NCI-H2081 (cell line): ENCODE measurements around the gene WDR86.

ENCODE experiments used
- DNase-seq, 2 experiments: peaks; one replicate each; lab custom pipeline; 2025; lab: John Stamatoyannopoulos, UW

WDR86 gene

DNA sequence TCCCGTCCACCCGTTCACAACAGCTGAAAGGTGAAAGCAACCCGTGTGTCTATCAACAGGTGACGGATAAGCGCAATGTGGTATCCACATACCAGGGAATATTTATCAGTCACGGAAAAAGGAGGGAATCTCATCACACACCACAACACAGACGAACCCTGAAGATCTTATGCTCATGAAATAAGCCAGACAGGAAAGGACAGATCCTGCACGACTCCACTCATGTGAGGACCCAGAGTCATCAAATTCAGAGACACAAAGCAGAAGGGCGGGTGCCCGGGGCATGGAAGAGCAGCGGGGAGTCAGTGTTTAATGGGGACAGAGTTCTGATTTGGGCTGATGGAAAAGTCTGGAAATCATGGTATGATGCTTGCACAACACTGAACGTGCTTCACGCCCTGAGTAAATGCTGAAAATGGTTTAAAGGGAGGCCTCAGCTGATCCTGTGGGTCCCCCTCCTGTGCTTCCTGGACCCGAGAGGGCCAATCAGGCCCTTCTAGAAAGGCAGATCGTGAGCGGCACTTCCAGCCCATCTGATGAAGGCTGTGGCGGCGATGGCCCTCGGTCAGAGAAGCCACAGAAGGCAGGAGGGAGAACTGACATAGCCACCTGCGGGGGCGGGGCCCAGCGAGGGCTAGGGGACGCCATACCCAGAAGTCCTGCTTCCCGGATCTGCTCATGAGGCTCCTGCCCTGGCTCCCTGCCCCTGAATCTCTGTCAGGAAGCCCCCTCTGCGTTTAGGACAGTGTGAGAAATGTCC, 19.1 kb downstream of the WDR86 start:
- DNase-seq, result no peak

DNA sequence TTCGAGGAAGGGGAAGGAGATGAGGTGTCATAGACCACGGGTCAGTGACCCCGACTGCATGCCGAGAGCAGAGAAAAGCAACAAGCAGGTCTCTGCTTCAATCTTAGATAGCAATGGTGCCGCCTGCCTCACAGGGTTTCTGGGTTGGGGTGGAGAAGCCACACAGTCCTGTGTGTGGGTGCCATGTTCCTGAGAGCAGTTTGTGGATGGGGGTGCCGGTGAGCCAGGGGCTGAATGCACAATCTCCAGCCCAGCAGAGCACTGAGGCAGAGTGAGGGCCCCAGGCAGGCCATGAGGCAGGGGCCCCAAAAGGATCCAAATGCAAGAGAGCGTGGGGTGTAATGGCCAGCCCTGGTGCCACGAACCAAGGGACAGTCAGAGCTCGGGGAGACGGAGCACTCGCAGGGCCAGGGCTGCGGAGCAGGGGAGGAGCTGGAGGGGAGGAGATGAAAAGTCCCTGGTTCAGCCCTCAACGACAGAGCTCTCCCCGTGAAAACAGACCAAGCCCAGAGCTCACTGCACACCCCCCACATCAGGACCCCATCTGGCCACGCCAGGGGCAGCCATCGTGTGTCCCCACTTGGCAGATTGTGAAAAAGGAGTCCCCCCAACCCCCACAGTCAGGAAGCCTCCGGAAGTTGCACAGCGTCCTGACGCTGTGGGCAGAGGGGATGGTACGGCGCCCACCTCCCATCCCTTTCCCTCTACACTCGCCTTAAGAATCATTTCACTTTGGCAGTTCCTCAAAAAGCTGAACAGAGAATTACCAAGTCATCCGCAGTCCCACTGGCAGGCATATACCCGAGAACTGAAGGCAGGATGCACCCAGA, 19.9 kb downstream of the WDR86 start:
- DNase-seq, result no peak

DNA sequence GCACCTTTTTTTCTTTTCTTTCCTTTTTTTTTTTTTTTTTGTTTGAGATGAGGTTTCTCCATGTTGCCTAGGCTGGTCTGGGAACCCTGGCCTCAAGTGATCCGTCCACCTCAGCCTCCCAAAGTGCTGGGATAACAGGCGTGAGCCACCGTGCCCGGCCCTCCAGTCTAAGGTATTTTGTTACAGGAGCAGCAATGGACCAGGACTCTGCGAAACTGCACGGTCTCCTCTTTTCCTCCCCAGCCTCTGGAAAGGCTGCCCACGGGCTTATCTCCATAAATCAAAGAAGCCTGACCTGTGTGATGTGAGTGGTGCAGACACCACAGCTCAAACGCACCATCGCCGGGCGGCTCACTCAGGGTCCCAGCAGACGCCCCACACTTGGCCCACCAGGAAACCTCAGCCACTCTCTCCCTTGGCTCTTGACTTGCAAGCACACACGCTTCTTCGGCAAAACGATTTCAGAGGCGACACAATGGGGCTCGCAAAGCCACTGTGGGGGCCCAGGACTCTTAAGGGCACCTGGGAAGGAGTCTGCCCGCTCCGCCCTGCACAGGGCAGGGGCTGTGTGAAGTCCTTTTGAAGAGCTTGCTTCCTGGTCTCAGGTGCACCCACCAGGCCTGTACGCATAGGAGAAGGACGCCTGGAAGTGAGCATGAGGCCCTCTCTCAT, 20.6 kb downstream of the WDR86 start:
- DNase-seq, result no peak

DNA sequence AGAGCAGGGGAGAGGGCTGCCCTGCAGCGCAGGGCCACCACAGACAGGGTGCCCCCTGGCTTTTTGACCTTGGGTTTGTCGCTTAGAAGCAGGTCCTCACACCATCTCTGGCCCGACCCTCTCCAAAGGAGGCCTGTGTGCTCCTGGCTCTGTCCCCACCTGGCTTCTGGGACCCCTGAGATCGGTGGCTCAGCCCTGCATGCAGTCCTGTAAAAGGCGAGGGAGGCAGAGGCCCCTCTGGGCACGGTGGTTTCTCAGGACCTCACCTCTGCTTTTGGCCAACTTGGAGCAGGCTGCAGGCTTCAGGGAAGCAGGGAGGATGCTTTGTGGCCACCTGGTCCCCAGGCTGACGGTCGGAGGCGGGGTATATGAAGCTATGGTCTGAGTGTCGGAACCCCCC, 21.4 kb downstream of the WDR86 start:
- DNase-seq, result no peak

DNA sequence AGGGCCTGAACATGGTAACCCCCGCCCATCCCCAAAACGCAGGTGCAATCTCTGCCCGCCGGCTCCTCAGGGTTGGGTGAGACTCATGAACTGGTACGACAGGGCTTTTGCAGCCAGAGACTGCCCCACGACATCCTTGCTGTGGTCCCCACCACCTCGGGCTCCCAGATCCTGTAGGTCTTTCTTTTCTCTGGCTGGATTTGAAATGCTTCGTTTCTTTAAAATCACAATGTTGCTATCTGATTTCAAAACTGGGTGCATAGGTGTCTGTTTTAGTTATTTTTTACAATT, 21.9 kb downstream of the WDR86 start:
- DNase-seq, result no peak

DNA sequence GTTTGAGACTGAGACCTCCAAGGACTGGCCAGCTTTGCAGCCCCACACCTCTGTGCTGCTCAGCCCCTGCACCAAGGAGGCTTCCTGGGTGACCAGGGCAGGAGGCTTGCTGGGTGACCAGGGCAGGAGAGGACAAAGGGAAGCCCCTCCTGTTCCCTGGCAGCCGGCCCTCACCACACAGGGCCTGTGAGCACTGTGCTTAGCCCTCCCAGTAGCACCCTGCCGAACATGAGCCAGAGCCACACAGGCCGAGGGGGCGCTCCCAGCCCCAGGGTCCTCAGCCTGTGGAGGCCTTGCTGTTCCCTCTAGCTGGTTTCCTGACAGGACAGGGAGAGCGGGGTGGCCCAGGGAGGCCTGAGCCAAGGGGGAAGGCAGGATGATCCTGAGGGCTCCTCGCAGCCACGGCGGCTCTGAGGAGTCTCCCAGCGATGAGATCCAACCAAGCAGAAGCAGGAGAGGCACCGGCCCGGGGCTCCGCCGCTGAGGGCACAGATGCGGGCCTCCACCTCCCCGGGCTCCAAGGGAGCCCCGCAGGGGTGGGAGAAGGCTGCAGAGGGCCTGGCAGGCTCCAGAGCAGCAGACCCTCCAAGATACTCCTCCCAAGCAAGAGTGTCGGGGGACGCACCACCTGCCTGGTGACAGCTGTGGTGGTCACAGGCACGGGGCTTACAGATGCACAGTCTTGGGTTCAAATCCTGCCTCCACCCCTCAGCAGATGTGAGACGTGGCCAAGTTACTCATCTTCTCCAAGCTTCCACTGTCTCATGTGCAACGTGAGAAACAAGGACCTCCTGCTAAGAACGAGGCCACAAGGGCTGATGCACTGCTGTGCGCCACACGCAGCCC, 22.5 kb downstream of the WDR86 start:
- DNase-seq, result no peak

DNA sequence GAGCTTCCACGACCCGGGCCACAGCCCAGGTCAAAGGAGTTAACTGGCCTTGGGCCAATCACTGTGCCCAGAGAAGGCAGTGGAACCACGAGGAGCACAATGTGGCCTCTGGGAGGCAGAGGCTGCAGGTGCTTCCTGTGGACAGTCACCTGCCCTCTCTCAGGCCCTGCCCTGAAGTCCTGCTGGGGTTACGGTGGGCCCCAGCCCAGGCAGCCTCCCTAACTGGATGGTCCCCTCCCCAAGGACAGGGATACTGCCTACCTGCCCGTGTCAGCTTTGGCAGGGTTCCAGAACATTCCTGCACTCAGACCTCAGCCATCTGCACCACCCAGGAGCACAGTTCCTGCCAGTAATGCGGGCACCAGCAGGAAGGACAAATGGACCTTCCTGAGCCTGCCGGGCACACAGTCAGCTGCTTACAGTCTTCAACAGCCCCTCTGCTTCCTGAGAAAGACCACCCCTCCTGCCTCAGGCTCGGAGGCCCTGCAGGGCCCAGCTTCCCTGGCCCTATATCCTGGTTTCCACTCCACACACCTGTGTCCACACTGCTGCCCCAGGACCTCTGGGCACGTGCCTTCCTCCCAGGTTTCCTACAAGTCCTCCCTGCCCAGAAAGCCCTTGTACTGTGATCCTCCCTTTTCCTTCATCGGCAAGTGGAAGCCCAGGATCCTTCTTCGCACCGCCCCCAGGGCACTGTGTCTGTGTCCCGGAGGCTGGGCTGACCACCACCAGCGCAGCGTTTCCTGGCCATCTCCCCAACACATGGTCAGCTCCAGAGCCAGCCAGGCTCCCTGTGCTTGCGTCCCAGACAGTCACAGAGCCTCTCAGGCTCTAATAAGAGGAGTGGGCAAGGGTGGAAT, 23.3 kb downstream of the WDR86 start:
- no peak for DNase-seq

DNA sequence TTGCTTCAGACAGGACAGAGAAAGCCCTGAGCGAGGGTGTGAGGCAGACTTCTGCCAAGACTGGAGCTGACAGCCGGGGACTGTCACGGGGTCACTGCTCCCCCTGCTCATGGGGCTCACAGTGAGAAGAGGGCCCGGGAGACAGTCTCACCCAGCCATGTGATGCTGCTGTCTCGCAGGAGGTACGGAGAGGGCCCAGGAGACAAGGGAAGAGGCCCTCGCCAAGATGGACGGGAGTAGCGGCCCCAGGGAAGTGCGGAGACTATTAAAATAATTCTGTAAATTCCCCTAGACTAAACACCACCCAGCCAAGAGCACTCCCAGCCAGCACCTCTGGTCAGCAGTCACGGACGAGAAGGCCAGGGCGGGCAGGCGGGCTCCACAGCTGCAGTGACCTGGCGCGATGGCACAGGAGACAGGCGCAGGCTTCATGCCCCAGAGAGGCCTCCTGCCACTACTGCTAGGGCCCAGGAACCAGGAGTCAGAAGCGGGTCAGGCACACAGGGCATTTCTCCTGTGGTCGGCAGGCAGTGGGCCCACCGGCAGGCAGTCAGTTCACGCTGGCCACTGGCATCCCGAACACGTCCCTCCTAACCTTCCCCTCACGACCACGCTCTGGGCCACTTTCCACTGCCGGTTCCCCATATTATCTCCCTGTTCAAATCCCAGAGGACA, 24.1 kb downstream of the WDR86 start:
- no peak for DNase-seq

DNA sequence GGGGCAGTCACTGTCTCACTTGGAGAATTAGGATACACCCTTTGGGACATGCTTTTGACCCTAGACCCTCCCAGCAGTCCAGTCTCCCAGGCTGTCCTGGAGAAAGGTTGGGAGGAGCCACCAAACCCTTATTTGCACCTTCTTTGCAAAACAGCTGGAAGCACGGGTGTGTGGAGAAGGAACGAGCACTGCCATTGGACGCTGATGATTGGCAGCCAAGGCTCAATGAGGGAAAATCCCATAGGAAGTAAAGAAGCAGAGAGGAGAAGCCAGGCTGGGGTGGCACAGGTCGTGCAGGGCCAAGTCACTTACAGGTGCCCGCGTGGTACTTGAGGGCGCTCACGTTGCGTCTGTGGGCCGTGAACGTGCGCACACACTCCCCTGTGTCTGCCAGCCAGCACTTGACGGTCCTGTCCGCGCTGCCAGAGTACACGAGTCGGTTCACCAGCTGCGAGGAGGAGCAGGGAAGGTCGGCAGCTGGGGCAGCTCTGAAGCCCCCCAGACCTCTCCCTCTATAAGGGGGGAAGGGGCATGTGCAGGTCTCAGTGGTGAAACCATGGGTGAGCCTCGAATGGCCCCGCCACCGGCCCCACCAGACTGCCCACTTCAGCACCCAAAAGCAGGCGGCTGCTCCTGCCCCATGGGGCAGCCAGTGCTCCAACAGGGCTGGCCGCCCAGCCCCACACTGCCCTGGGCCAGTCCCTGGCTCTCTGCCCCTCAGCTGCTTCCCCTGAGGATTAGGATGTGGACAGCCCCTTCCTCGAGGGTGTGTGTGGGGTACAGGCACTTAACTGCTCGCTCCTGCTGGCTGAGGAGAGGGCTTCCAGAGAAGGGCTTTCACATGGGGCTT, 24.8 kb downstream of the WDR86 start:
- DNase-seq, result no peak

DNA sequence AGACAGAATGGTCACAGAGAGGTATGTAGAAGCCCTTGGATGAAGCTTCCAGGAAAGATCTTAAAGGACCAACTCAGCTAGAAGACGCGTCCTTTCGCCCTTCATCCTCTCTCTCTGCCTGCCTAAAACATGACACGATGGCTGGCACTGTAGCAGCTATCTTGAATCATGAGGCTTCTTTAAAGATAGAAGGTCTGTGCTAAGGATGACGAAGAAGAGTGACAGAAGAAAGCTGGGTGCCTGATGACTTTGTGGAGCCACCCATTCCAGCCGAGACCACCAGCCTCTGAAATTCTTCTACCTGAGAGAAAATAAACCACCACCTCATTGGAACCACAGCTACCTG, 25.5 kb downstream of the WDR86 start:
- DNase-seq, result no peak

DNA sequence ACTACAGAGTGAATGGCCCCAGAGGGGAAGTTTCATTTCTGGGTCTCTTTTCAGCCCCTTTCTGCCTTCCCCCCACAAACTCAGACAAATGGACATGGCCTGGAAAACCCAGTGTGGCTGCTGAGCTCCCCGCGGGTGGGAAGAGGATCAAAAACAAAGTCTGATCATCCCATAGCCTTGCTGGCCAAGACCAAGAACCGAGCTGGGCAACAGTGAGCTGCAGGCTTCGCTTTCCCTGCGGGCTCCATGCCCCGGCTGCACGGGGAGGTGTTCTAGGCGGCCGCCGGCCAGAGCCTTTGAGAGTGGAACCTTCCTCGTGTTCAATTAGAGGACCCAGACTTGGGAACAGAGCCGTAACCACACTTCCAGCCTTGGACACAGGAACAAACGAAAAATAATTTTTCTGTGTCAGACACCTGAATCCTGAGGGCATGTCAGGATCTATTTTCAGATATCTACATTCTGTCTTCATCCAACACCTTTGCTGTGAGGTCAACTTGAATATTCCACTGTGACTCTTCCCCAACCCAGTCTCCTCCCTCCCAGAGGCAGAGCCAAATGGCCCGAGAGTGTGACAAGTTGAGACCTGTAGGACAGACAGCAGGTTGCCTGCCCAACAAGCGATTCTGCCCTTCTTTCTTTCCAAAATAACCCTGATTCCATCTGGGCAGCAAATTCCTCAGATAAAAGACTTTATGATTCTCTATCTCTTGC, 26.0 kb downstream of the WDR86 start:
- no peak for DNase-seq

DNA sequence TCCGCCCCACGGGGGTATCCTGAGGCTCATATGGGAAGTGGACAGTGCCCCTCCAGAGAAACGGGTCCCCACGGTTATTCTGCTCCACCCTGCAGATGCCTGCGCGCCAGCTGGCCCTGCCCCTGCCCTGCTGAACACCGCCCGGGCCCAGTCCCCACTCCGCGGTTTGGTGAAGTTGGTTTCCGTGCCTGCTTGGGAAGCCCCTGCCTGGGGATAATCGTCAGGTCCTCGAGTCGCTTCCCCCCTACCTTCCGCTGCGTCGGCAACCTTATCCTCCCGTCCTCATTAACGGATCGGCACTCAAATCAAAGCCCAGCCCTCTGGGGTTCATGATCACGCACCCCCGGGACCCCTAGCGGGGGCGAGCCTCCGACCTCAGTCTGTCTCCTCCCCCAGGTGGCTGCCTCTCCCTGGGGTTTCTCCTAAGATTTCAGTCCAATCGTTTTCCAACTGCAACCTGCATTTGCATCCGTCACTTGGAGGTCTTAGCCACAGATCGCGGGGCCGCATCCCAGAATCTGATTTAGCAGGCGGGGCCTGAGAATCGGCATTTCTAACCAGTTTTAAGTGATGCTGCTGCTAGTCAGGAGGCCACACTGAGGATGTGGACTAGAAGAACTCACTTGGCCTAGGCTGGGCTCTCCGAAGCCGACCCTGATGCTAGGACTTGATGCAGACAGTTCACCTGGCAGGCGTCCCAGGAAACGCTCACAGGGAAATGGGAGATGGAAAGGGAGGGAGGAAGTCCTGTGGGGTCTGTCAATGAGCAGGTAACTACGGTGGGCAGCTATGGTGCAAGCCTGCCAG, 27.6 kb downstream of the WDR86 start:
- DNase-seq, result no peak

DNA sequence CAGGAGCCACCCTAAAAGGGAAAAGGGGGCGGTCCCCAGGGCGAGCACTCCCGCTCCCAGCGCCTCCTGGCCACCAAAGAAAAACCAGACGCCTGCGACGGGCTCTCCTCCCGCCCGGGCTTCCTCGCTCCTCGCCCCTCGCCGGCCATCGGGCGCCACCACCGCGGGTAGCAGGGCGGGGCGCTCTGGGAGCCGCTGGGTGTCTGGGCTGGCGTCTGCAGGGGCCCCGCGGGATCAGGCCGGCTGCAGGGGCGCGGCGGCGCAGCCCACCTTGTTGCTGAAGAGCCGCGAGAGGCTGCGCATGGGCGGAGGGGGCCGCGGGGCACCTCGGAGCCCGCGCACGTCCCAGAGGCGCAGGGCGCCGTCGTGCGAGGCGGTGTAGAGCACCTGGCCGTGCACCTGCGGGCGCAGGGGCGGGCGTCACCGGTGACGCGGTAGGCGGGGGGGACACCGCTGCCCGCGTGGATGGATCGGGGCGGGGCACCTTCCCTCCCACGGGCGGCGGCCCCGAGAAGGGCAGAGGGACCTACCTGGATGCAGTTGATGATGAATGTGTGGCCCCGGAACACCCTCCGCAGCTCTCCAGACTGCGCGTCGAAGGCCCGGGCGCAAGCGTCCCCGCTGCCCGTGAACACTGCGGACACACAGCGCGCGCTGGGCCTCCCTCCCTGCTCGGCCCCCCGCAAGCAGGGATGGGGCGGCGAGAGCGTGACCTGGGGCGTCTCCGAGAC, 28.3 kb downstream of the WDR86 start:
- peak in 1 of 2 experiments; percentile 42 for DNase-seq

DNA sequence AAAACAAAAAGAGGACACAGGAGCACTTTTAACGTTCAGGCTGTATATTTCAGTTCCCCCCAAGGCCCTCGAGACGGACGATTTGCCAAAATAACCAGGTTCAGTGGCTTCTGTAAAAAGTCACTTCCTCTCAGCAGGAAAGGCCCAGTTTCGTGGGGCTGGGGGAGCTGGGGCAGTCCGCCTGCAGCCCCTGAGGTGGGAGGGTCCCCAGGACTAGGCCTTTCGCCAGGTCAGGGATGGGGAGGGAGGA, 28.8 kb downstream of the WDR86 start:
- DNase-seq, result no peak

DNA sequence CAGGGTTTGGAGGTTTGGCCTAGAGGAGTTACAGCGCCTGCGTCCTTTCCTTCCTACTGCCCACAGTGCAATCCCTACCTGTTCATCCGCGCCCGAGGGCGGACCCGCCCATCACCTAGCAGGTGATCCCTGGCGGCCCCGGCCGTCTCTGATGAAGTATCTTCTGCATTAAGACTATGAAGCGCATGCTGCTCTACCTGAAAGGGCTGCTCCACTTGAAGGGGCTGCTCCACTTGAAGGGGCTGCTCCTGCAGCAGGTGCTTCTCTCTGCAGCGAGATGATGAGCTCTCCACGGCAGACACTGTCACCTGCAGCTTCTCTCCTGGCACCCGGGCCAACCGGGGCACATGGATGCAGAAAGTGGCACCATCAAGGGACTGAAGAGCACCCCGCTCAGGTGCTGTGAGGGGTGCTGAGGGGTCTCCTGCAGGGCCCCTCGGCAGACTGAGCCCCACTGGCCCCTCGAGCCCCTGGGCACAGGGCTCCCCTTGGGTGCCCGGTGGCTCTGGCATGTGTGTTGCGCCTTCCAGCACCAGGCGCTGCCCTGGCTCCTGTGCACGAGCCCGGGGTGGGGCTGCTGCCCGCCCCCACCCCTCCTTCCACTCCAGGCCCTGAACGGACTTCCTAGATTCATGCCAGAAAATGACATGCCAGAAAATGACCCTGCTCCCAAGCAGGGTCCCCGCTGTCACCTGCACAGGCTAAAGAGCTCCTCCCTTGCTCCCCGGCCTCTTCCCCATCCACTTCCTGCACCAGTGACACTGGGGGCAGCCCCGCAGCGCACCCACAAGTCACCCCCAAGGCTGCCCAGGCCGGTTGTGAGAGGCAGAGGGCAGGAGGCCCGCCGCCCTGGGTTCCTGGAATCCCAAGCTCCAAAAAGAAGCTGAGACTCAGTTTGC, 29.4 kb downstream of the WDR86 start:
- DNase-seq, result no peak

DNA sequence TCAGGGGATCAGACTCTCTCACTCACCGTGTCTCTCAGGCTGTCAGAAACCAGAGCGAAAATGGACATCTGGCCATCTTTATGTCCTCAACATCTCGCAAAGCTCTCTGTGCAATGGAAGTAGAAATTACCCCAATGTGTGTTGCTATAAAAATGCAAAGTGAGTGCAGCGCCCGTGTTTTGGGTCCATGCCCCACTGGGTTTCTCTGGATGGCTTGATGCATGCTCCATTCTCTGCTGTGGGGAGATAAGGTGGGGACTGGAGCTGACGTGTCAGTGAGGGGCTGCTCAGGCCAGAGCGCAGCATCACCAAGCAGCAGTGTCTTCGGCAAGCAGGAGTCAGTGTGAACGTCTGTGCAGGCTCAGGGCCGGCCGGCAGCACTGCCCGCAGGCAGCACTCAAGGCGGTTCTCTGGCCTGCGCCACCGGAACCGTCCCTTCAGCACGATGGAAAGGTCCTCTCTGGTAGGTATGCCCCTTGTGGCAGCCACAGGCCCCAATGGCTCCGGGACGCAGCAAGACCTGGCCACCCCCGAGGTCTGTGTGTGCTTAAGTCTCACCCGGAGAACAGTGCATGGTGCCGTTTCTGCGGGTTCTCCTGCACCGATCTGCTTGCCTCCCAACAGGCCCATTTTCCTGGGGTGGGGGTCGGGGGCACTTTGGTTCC, 30.2 kb downstream of the WDR86 start:
- no peak for DNase-seq

DNA sequence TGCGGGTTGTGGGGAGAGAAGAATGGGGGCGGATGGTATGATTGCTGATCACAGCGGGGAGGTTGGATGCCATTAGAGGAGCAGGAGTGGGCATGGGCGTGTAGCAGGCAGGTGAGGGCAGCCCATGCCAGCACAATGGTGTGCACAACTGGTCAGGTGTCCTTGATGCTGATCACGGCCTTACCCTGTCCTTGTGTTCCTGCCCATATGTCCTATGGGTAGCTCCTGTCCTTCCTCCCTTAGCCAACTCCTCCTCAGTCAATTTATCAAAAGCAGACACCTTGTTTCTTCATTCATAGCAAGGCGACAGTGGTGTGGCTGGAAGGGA, 30.7 kb downstream of the WDR86 start:
- DNase-seq, result no peak
